Measurements from ENCODE around the gene TPH1. TPM values are rescaled to one million over a fixed set of nuclear protein-coding genes. Genes with fewer than 3 reads are reported as not detected.

TPH1 gene
- total RNA-seq, 1 donor from 2014 or later = 20.5 TPM

DNA sequence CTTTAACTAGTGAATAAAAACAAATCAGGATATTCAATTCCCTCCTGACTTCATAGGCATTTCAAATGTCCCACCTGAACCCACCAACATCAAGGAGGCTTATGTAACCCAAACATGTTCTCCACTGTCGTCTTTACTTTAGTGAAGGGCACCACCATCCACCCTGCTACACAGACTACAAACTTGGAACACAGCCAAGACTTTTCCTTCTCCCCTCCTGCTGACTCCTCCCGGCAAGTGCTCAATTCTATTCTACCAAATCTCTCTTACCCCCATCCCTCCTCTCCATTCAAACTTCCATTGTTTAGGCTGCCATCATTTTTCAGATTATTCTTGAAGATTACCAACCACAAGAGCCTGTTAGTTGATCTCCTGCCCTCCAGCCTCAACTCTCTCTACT lies 35.5 kb upstream of the TPH1 start:
- no peak for DNase-seq (ENCODE audit: extremely low spot score, unreplicated experiment)
- Mint-ChIP-seq H3K4me3 (no peak overlapping the region), H3K27me3 (no peaks in the 10 kb centered on the region), H3K27ac (no peak overlapping the region), H3K9me3 (no peaks in the 10 kb centered on the region), H3K4me1 (ENCODE audit: unreplicated experiment) (no peaks in the 10 kb centered on the region), H3K36me3 (peaks cover 28% of the 10 kb centered on the region)
- TF ChIP-seq CTCF (conservative IDR thresholded peaks at IDR 0.05) = no peak

GRCh38 chr11:18080451-18080850 lies 34.4 kb upstream of the TPH1 start:
- no peaks in the 10 kb centered on the region for H3K4me1 Mint-ChIP-seq (ENCODE audit: unreplicated experiment)
- no peak overlapping the region for H3K4me3 Mint-ChIP-seq
- peaks cover 28% of the 10 kb centered on the region for H3K36me3 Mint-ChIP-seq
- DNase-seq (ENCODE audit: extremely low spot score, unreplicated experiment) = no peak
- no peak for TF ChIP-seq CTCF (conservative IDR thresholded peaks at IDR 0.05)
- no peak overlapping the region for H3K27ac Mint-ChIP-seq
- no peaks in the 10 kb centered on the region for H3K27me3 Mint-ChIP-seq
- H3K9me3 Mint-ChIP-seq = no peaks in the 10 kb centered on the region

- H3K4me3 Mint-ChIP-seq = no peak overlapping the region
- H3K4me1 Mint-ChIP-seq (ENCODE audit: unreplicated experiment) = no peaks in the 10 kb centered on the region
- no peak for DNase-seq (ENCODE audit: extremely low spot score, unreplicated experiment)
- H3K36me3 Mint-ChIP-seq = peaks cover 21% of the 10 kb centered on the region
- no peaks in the 10 kb centered on the region for H3K27me3 Mint-ChIP-seq
- H3K9me3 Mint-ChIP-seq = no peaks in the 10 kb centered on the region
- H3K27ac Mint-ChIP-seq = no peak overlapping the region
- TF ChIP-seq CTCF (conservative IDR thresholded peaks at IDR 0.05) = no peak
Measured at GRCh38 chr11:18078909-18079308, 32.8 kb upstream of the TPH1 start.

DNA sequence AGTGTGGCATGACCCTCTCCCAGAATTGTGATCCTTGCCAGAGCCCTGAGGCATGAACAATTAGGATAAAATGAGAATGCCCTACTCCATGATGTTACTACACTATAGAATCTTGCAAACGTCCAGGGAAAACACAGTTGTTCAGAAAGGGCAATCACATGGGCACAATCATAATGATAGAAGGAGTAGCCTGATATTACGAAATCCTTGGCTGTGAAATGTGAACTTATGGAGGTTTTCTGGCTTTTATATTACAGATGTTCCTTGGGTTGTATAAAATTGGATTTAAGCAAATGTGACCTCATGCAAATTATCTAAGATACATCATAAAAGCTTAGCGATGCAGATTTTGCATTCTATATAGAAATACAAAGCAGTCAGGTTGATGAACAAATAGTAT lies 29.4 kb upstream of the TPH1 start:
- Mint-ChIP-seq H3K4me3 (no peak overlapping the region), H3K9me3 (no peaks in the 10 kb centered on the region), H3K27ac (no peak overlapping the region), H3K27me3 (no peaks in the 10 kb centered on the region), H3K4me1 (ENCODE audit: unreplicated experiment) (peaks cover 7% of the 10 kb centered on the region), H3K36me3 (peaks cover 5% of the 10 kb centered on the region)
- no peak for DNase-seq (ENCODE audit: extremely low spot score, unreplicated experiment)
- no peak for TF ChIP-seq CTCF (conservative IDR thresholded peaks at IDR 0.05)

DNA sequence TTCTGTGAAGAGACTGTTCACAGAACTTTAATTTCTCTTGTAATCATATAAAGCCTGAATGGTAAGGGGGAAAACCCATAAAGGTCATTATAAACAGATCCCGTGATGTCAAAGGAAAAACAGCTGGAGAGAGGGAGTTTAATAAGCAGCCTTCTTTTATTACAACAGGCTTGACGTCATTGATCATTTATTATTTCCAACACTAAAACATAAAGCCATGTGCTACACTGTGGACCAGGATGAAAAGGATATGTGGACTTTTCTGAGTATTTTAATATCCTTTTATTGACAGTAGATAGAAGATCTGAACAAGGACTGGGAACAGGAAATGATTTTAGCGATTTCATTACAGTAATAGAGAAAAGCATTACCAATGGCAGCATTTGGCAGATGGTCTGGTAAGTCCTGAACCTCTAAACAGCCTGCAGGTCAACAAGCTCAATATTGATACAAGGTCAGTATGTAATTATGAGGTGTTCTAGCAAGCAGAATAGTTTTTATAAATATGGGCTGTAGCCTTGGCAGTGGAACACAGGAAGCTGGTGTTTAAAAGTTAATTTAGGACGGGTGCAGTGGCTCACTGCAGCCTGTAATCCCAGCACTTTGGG lies 25.1 kb upstream of the TPH1 start:
- TF ChIP-seq CTCF (conservative IDR thresholded peaks at IDR 0.05) = no peak
- Mint-ChIP-seq H3K27me3 (no peaks in the 10 kb centered on the region), H3K4me1 (ENCODE audit: unreplicated experiment) (peaks cover 7% of the 10 kb centered on the region), H3K4me3 (no peak overlapping the region), H3K27ac (peak overlapping the region; percentile 50), H3K9me3 (no peaks in the 10 kb centered on the region), H3K36me3 (no peaks in the 10 kb centered on the region)
- no peak for DNase-seq (ENCODE audit: extremely low spot score, unreplicated experiment)

GRCh38 chr11:18067372-18067771 lies 21.3 kb upstream of the TPH1 start:
- no peak for TF ChIP-seq CTCF (conservative IDR thresholded peaks at IDR 0.05)
- no peaks in the 10 kb centered on the region for H3K27me3 Mint-ChIP-seq
- no peaks in the 10 kb centered on the region for H3K36me3 Mint-ChIP-seq
- no peak overlapping the region for H3K27ac Mint-ChIP-seq
- H3K9me3 Mint-ChIP-seq = no peaks in the 10 kb centered on the region
- H3K4me3 Mint-ChIP-seq = no peak overlapping the region
- no peak for DNase-seq (ENCODE audit: extremely low spot score, unreplicated experiment)
- peaks cover 18% of the 10 kb centered on the region for H3K4me1 Mint-ChIP-seq (ENCODE audit: unreplicated experiment)

All from type B pancreatic cell (in vitro differentiated cells).